Measurements from ENCODE around the gene IDE. TPM values are rescaled to one million over a fixed set of nuclear protein-coding genes. Genes with fewer than 3 reads are reported as not detected.

IDE gene
- total and polyA plus RNA-seq, 10 of the 15 experiments (the other 5 are each of a cell fraction or from before 2014, with no cell fraction given) = 11.6 to 54.5 (median 33.6) TPM

- ATAC-seq (no peak), FAIRE-seq (no peak), DNase-seq (ENCODE audit: low read depth, low spot score) (no peak)
- H3K27ac ChIP-seq (ENCODE audit: control insufficient read depth, insufficient read depth) = no peak overlapping the region
- H4K20me1 ChIP-seq (ENCODE audit: control insufficient read depth, insufficient read depth) = no peaks in the 10 kb centered on the region
- CTCF ChIA-PET = interaction anchor here (1.2 kb wide), 1 partner anchor 25 kb away, joined by 4 read pairs; no protein-coding TSS in a partner anchor
- peaks cover 3 to 13% of the 10 kb centered on the region in 2 experiments for H3K36me3 ChIP-seq (ENCODE audit: control insufficient read depth in 2 of 2, insufficient read depth in 2 of 2, low read length in 1 of 2)
- H3K4me3 ChIP-seq = no peak overlapping the region
- no peaks in the 10 kb centered on the region for H3K9me3 ChIP-seq (replicated peaks; ENCODE audit: control insufficient read depth, insufficient read depth, low read length)
- no peak overlapping the region for H2AFZ ChIP-seq (ENCODE audit: control insufficient read depth, low read depth, low read length)
- no peaks in the 10 kb centered on the region for H3K79me2 ChIP-seq (ENCODE audit: control insufficient read depth, insufficient read depth, low read length)
- intact Hi-C loops (cut with micrococcal nuclease; ENCODE audit: unreplicated experiment) (no loop called here), in situ Hi-C loops (cut with MboI) (no loop called here)
- no peak overlapping the region for H3K9ac ChIP-seq (ENCODE audit: control insufficient read depth, insufficient read depth, low read length)
- no peak overlapping the region for H3K4me2 ChIP-seq (ENCODE audit: control insufficient read depth, insufficient read depth)
- RAD21 ChIA-PET (ENCODE audit: unreplicated experiment) = no interaction called here
- SMC1A ChIA-PET (ENCODE audit: uncharacterized antibody, unreplicated experiment) = interaction anchor here (1.2 kb wide), 1 partner anchor 12 kb away, joined by 3 read pairs; no protein-coding TSS in a partner anchor
- no peaks in the 10 kb centered on the region for H3K4me1 ChIP-seq (ENCODE audit: control insufficient read depth, insufficient read depth, low read length)
- TF ChIP-seq ATF7 (IDR thresholded peaks at IDR 0.05; ENCODE audit: low read depth) = no peak
- no peak for TF ChIP-seq GABPA (IDR thresholded peaks at IDR 0.05; ENCODE audit: low read depth)
- TF ChIP-seq GATAD2B (conservative IDR thresholded peaks at IDR 0.05; ENCODE audit: low read depth) = no peak
- TF ChIP-seq ZNF24 (IDR thresholded peaks at IDR 0.05) = no peak
- no peak for TF ChIP-seq ESRRA (IDR thresholded peaks at IDR 0.05; ENCODE audit: low read length)
- TF ChIP-seq SUZ12 (IDR thresholded peaks at IDR 0.05; ENCODE audit: unreplicated experiment) = no peak
- no peak for TF ChIP-seq DPF2 (IDR thresholded peaks at IDR 0.05)
- no peak for TF ChIP-seq PML (IDR thresholded peaks at IDR 0.05; ENCODE audit: low read length)
- TF ChIP-seq LARP7 (IDR thresholded peaks at IDR 0.05) = no peak
- no peak for TF ChIP-seq NRF1 (conservative IDR thresholded peaks at IDR 0.05; ENCODE audit: low read depth, low read length)
- no peak for TF ChIP-seq CREB1 (IDR thresholded peaks at IDR 0.05; ENCODE audit: low read depth)
- TF ChIP-seq SIN3A (IDR thresholded peaks at IDR 0.05; ENCODE audit: low read depth, low read length) = no peak
- no peak for TF ChIP-seq BHLHE40 (IDR thresholded peaks at IDR 0.05; ENCODE audit: borderline replicate concordance in 1 of 2, low read depth in 2 of 2, low read length in 1 of 2)
- no peak for TF ChIP-seq FOXM1 (IDR thresholded peaks at IDR 0.05; ENCODE audit: low read depth, low read length)
- TF ChIP-seq RELB (IDR thresholded peaks at IDR 0.05; ENCODE audit: low read depth) = no peak
- TF ChIP-seq RAD21 (IDR thresholded peaks at IDR 0.05; ENCODE audit: insufficient read depth, low read depth, low read length) = no peak
- WGBS (ENCODE audit: insufficient coverage, insufficient replicate concordance, low lambda C conversion rate, missing lambda C conversion rate) = 92% methylated on average over 6 of the region's 6 CpGs
- no peaks in the 10 kb centered on the region for H3K27me3 ChIP-seq (replicated peaks in 1 of 2; ENCODE audit: control insufficient read depth in 2 of 2, insufficient read depth in 2 of 2, low read length in 1 of 2)
- POLR2A ChIA-PET = no interaction called here
- no TSS peak for BruUV-seq (replicated peaks)
Observed at GRCh38 chr10:92492748-92493240, 81.1 kb downstream of the IDE start.

Measured in GM12878 (cell line).